Measurements from ENCODE around the gene CFAP410. TPM values are rescaled to one million over a fixed set of nuclear protein-coding genes. Genes with fewer than 3 reads are reported as not detected.

Gene CFAP410
- polyA plus RNA-seq, 1 donor from 2014 or later: 36.5 TPM

DNA sequence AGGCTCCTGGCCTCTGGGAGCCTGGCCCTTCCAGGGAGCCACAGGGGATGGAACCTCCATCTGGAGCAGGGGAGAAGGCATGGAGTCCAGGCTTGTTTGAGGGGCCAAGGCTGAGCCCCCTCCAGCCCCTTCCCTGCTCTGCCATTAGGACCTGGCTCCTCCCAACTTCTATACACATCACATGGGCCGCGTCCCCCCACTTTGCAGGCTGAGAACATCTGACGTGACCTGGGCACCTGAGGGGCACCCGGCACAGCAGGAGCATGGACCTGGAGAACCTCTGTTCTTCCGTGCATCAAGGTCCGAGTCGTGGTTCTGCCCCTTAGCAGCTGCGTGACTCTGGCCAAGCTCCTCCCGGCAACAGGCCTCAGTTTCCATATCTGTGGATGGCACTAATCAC is 57.4 kb downstream of the CFAP410 start:
- Histone ChIP-seq H3K27me3 (ENCODE audit: insufficient read depth, low read depth, low read length) (peaks cover 12% of the 10 kb centered on the region), H3K9me2 (ENCODE audit: insufficient read depth, low read length) (no peaks in the 10 kb centered on the region), H3F3A (ENCODE audit: insufficient read depth, low read length, poor library complexity, severe bottlenecking) (no peaks in the 10 kb centered on the region), H2AFZ (ENCODE audit: low read depth, low read length) (no peak overlapping the region), H3K4me3 (ENCODE audit: low read length) (no peak overlapping the region), H3K9ac (ENCODE audit: low read length) (no peak overlapping the region), H3K79me2 (replicated peaks; ENCODE audit: insufficient read depth, low read length) (no peaks in the 10 kb centered on the region), H3K4me2 (ENCODE audit: low read length) (no peak overlapping the region), H4K20me1 (ENCODE audit: insufficient read depth) (no peaks in the 10 kb centered on the region), H3K27ac (ENCODE audit: low read length) (no peak overlapping the region), H3K36me3 (ENCODE audit: insufficient read depth, low read length) (no peaks in the 10 kb centered on the region), H3K9me3 (ENCODE audit: low read length) (no peaks in the 10 kb centered on the region)
- no peak for TF ChIP-seq MXI1 (conservative IDR thresholded peaks at IDR 0.05; ENCODE audit: poor library complexity, severe bottlenecking)
- no peak for TF ChIP-seq SMC3 (conservative IDR thresholded peaks at IDR 0.05; ENCODE audit: poor library complexity)
- TF ChIP-seq, protein P1, sequence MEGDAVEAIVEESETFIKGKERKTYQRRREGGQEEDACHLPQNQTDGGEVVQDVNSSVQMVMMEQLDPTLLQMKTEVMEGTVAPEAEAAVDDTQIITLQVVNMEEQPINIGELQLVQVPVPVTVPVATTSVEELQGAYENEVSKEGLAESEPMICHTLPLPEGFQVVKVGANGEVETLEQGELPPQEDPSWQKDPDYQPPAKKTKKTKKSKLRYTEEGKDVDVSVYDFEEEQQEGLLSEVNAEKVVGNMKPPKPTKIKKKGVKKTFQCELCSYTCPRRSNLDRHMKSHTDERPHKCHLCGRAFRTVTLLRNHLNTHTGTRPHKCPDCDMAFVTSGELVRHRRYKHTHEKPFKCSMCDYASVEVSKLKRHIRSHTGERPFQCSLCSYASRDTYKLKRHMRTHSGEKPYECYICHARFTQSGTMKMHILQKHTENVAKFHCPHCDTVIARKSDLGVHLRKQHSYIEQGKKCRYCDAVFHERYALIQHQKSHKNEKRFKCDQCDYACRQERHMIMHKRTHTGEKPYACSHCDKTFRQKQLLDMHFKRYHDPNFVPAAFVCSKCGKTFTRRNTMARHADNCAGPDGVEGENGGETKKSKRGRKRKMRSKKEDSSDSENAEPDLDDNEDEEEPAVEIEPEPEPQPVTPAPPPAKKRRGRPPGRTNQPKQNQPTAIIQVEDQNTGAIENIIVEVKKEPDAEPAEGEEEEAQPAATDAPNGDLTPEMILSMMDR (IDR thresholded peaks at IDR 0.05; ENCODE audit: poor library complexity, severe bottlenecking): no peak
- TF ChIP-seq, protein P2, sequence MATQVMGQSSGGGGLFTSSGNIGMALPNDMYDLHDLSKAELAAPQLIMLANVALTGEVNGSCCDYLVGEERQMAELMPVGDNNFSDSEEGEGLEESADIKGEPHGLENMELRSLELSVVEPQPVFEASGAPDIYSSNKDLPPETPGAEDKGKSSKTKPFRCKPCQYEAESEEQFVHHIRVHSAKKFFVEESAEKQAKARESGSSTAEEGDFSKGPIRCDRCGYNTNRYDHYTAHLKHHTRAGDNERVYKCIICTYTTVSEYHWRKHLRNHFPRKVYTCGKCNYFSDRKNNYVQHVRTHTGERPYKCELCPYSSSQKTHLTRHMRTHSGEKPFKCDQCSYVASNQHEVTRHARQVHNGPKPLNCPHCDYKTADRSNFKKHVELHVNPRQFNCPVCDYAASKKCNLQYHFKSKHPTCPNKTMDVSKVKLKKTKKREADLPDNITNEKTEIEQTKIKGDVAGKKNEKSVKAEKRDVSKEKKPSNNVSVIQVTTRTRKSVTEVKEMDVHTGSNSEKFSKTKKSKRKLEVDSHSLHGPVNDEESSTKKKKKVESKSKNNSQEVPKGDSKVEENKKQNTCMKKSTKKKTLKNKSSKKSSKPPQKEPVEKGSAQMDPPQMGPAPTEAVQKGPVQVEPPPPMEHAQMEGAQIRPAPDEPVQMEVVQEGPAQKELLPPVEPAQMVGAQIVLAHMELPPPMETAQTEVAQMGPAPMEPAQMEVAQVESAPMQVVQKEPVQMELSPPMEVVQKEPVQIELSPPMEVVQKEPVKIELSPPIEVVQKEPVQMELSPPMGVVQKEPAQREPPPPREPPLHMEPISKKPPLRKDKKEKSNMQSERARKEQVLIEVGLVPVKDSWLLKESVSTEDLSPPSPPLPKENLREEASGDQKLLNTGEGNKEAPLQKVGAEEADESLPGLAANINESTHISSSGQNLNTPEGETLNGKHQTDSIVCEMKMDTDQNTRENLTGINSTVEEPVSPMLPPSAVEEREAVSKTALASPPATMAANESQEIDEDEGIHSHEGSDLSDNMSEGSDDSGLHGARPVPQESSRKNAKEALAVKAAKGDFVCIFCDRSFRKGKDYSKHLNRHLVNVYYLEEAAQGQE (IDR thresholded peaks at IDR 0.05; ENCODE audit: borderline replicate concordance): no peak
- no peak for TF ChIP-seq RAD21 (conservative IDR thresholded peaks at IDR 0.05)
- TF ChIP-seq EZH2 (IDR thresholded peaks at IDR 0.05; ENCODE audit: borderline replicate concordance, insufficient read depth, low read length, poor library complexity, severe bottlenecking): no peak
- TF ChIP-seq POLR2AphosphoS5 (IDR thresholded peaks at IDR 0.05): no peak
- TF ChIP-seq EP300 (conservative IDR thresholded peaks at IDR 0.05; ENCODE audit: poor library complexity, severe bottlenecking): no peak
- TF ChIP-seq TAF1 (IDR thresholded peaks at IDR 0.05; ENCODE audit: low read depth): no peak

DNA sequence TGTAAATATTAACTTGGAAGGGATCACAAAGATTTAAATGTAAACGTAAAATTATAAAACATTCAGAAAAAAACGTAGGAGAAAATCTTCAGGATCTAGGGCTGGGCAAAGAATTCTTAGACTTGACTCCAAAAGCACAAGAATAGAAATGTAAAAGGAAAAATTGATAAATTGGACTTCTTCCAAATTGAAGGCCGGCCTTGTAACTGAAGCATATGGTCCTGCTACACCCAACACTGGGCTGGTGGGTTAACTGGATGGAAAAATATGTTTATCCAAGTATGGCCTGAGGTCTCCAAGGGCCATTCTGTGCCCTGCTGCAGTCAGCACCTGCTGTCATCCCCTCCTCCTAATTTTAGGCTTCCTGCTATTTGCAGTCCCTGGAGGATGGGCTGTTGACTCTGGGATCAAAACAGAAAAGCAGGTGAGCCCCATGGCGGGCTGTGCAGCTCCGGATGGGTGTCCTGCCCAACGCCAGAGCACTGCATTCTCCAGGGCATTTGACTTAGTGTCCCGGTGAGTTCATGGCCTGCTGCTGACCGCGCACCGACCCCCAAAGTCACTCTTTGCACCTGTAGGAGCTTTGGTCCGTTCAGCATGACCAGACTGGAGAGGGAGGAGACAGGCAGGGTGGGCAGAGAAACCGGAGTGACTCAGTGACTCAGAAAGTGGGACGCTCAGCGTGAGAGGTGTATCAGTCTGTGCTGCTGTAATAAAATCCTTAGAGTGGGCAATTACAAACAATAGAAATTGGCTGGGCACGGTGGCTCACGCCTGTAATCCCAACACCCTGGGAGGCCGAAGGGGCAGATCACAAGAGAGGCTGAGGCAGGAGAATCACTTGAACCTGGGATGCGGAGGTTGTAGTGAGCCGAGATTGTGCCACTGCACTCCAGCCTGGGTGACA is 59.6 kb downstream of the CFAP410 start:
- no peak overlapping the region for H3K4me3 ChIP-seq (ENCODE audit: low read length)
- no peaks in the 10 kb centered on the region for H3K79me2 ChIP-seq (replicated peaks; ENCODE audit: insufficient read depth, low read length)
- no peaks in the 10 kb centered on the region for H3K9me3 ChIP-seq (ENCODE audit: low read length)
- no peaks in the 10 kb centered on the region for H3K9me2 ChIP-seq (ENCODE audit: insufficient read depth, low read length)
- no peak overlapping the region for H3K27ac ChIP-seq (ENCODE audit: low read length)
- no peaks in the 10 kb centered on the region for H3K27me3 ChIP-seq (ENCODE audit: insufficient read depth, low read depth, low read length)
- no peak overlapping the region for H3K4me2 ChIP-seq (ENCODE audit: low read length)
- H2AFZ ChIP-seq (ENCODE audit: low read depth, low read length): no peak overlapping the region
- no peaks in the 10 kb centered on the region for H3F3A ChIP-seq (ENCODE audit: insufficient read depth, low read length, poor library complexity, severe bottlenecking)
- no peak overlapping the region for H3K9ac ChIP-seq (ENCODE audit: low read length)
- H3K36me3 ChIP-seq (ENCODE audit: insufficient read depth, low read length): no peaks in the 10 kb centered on the region
- H4K20me1 ChIP-seq (ENCODE audit: insufficient read depth): no peaks in the 10 kb centered on the region
- TF ChIP-seq, protein P2 (IDR thresholded peaks at IDR 0.05; ENCODE audit: borderline replicate concordance): no peak
- TF ChIP-seq POLR2AphosphoS5 (IDR thresholded peaks at IDR 0.05) (no peak), SMC3 (conservative IDR thresholded peaks at IDR 0.05; ENCODE audit: poor library complexity) (no peak), MXI1 (conservative IDR thresholded peaks at IDR 0.05; ENCODE audit: poor library complexity, severe bottlenecking) (no peak), EZH2 (IDR thresholded peaks at IDR 0.05; ENCODE audit: borderline replicate concordance, insufficient read depth, low read length, poor library complexity, severe bottlenecking) (no peak), EP300 (conservative IDR thresholded peaks at IDR 0.05; ENCODE audit: poor library complexity, severe bottlenecking) (no peak), RAD21 (conservative IDR thresholded peaks at IDR 0.05) (no peak), TAF1 (IDR thresholded peaks at IDR 0.05; ENCODE audit: low read depth) (no peak)
- TF ChIP-seq, protein P1 (IDR thresholded peaks at IDR 0.05; ENCODE audit: poor library complexity, severe bottlenecking): no peak

All from neural cell (in vitro differentiated cells).